Naive thymus-derived CD4-positive, alpha-beta T cell (primary cell): ENCODE measurements around the gene S100A16. TPM values are rescaled to one million over a fixed set of nuclear protein-coding genes. Genes with fewer than 3 reads are reported as not detected.
"Not testable (repeated sequence)": the region's sequence is repeated elsewhere in the genome, so short reads cannot be mapped to it uniquely, and the experiment has no call there.

Source experiments
- ATAC-seq: fragments of 150-1000 bp; cut with Tn5 transposase; 2 replicates; pipeline ENCODE4 v1.10.0; 2021; ENCODE audit warnings: mild to moderate bottlenecking, moderate library complexity
- CTCF ChIA-PET: fragments of 350-600 bp; sonication (Branson Sonifier 250); formaldehyde crosslinking; loops from one replicate; lab custom pipeline; 2021; ENCODE audit warnings: antibody characterized with exemption; lab: Charles Lee
- POLR2A ChIA-PET: fragments of 350-600 bp; sonication (Branson Sonifier 250); formaldehyde crosslinking; loops from one replicate; lab custom pipeline; 2021; ENCODE audit warnings: antibody characterized with exemption, inconsistent platforms; lab: Charles Lee
- DNase-seq, 9 donors: peaks; one replicate each; pipeline versions ENCODE4 v3.0.0 to v3.0.0-alpha.2; 2020 to 2022; ENCODE audit warnings: mixed read lengths in 1 of 9
- H3K27ac ChIP-seq: one replicate; pipeline ENCODE4 v1.7.0; 2013; ENCODE audit warnings: mild to moderate bottlenecking, low read depth, low read length, moderate library complexity
- H3K27me3 ChIP-seq, 2 donors: one replicate each; pipeline ENCODE4 v1.7.0; 2013; ENCODE audit warnings: low read length in 2 of 2, mild to moderate bottlenecking in 2 of 2, moderate library complexity in 2 of 2; ENCODE audit not compliant: control insufficient read depth in 2 of 2, insufficient read depth in 2 of 2
- H3K36me3 ChIP-seq, 3 experiments: 1 replicate in 2 of 3; 2 replicates in 1 of 3; pipeline ENCODE4 v1.7.0; 2013; ENCODE audit warnings: low read length in 3 of 3, mild to moderate bottlenecking in 3 of 3, moderate library complexity in 1 of 3; ENCODE audit not compliant: insufficient read depth in 3 of 3, control insufficient read depth in 2 of 3
- H3K4me1 ChIP-seq, 2 donors: one replicate each; pipeline ENCODE4 v1.7.0; 2013; ENCODE audit warnings: low read length in 2 of 2, mild to moderate bottlenecking in 2 of 2, moderate library complexity in 1 of 2; ENCODE audit not compliant: control insufficient read depth in 2 of 2, insufficient read depth in 2 of 2
- H3K4me3 ChIP-seq: 2 replicates; pipeline ENCODE4 v1.7.0; 2013; ENCODE audit warnings: mild to moderate bottlenecking, low read length
- H3K9me3 ChIP-seq, 3 experiments: 1 replicate in 2 of 3; 2 replicates in 1 of 3; pipeline ENCODE4 v1.7.0; 2013; ENCODE audit warnings: low read length in 3 of 3; ENCODE audit not compliant: control insufficient read depth in 2 of 3
- H3K27ac Mint-ChIP-seq, 9 donors: one replicate each; pipeline ENCODE4 v1.8.0; 2020 to 2022; ENCODE audit warnings: mixed read lengths in 9 of 9, mild to moderate bottlenecking in 8 of 9, moderate library complexity in 5 of 9, inconsistent platforms in 2 of 9
- H3K27me3 Mint-ChIP-seq, 5 donors: one replicate each; pipeline ENCODE4 v1.8.0; 2021 to 2022; ENCODE audit warnings: mixed read lengths in 5 of 5, mild to moderate bottlenecking in 1 of 5
- H3K36me3 Mint-ChIP-seq, 5 donors: one replicate each; pipeline ENCODE4 v1.8.0; 2020 to 2022; ENCODE audit warnings: mixed read lengths in 5 of 5, mild to moderate bottlenecking in 3 of 5, inconsistent platforms in 1 of 5
- H3K4me1 Mint-ChIP-seq, 7 donors: one replicate each; pipeline ENCODE4 v1.8.0; 2020 to 2022; ENCODE audit warnings: mixed read lengths in 7 of 7, mild to moderate bottlenecking in 3 of 7, inconsistent platforms in 1 of 7
- H3K4me3 Mint-ChIP-seq, 10 donors: one replicate each; pipeline ENCODE4 v1.8.0; 2020 to 2022; ENCODE audit warnings: mild to moderate bottlenecking in 10 of 10, mixed read lengths in 10 of 10, moderate library complexity in 6 of 10, inconsistent platforms in 2 of 10
- H3K9me3 Mint-ChIP-seq, 11 donors: one replicate each; pipeline ENCODE4 v1.8.0; 2020 to 2022; ENCODE audit warnings: mixed read lengths in 11 of 11, mild to moderate bottlenecking in 4 of 11, inconsistent platforms in 1 of 11, moderate library complexity in 1 of 11
- intact Hi-C, 2 donors: fragments of 100-400 bp; cut with micrococcal nuclease; formaldehyde crosslinking; loops; one replicate each; pipeline ENCODE4 v1.15.1; 2023
- polyA plus RNA-seq, 2 donors: library from polyadenylated mRNA; unstranded; fragments of 300-500 nt; fragmentation: Illumina TruSeq; gene quantifications; one replicate each; pipeline ENCODE4 v1.2.3, GENCODE V29; 2021
- total RNA-seq, 6 experiments: library from RNA in 5 of 6; stranded (reverse) in 5 of 6; gene quantifications; 1 replicate in 5 of 6; 2 replicates in 1 of 6; pipeline ENCODE4 v1.2.3 and lab custom pipeline; 2021 to 2026

Gene S100A16
- total and polyA plus RNA-seq, 7 experiments from 2014 or later: not detected

GRCh38 chr1:153643100-153643499 is 30.2 kb upstream of the S100A16 start:
- Mint-ChIP-seq H3K4me3 (peak overlapping the region in 2 of 10 donors; percentile 14 to 36), H3K36me3 (peaks cover 21 to 47% (median 39%) of the 10 kb centered on the region in 5 donors), H3K9me3 (peaks cover 0 to 2% (median 0%) of the 10 kb centered on the region in 11 donors), H3K27ac (peak overlapping the region in 8 of 9 donors; percentile 1 to 70 (median 34)), H3K4me1 (peaks cover 36 to 84% (median 69%) of the 10 kb centered on the region in 7 donors), H3K27me3 (no peaks in the 10 kb centered on the region)
- Histone ChIP-seq H3K4me3 (no peak overlapping the region), H3K27ac (no peak overlapping the region), H3K4me1 (peaks cover 0 to 10% of the 10 kb centered on the region in 2 donors), H3K27me3 (no peaks in the 10 kb centered on the region), H3K9me3 (no peaks in the 10 kb centered on the region), H3K36me3 (peaks cover 40 to 78% (median 47%) of the 10 kb centered on the region in 3 experiments)
- no peak for DNase-seq
- POLR2A ChIA-PET: interaction anchor here (0.7 to 11.0 kb wide), 4 partner anchors 9 to 108 kb away, joined by 3 to 99 read pairs (median 3); partner anchors contain the start of genes CHTOP and S100A6
- no peak for ATAC-seq
- CTCF ChIA-PET: interaction anchor here (0.6 to 1.7 kb wide), 3 partner anchors 8 to 1926 kb away, joined by 3 to 6 read pairs (median 5); no protein-coding TSS in a partner anchor
- intact Hi-C loops: loop anchor here in 1 of 2 donors (2.0 kb wide), 1 partner anchor 60 kb away; no protein-coding TSS in a partner anchor

DNA sequence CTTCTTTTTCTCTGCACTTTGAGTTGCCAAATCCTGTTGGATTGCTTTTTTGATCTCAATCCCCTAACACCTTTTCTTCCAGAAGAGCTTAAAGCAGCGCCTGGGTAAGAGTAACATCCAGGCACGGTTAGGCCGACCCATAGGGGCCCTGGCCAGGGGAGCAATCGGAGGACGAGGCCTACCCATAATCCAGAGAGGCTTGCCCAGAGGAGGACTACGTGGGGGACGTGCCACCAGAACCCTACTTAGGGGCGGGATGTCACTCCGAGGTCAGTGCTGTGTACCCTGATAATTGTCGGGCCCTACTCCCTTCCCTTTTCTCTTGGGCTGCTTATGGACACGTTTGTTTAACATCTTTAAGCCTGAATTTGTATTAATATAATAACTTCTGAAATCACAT is 29.2 kb upstream of the S100A16 start:
- H3K4me3 Mint-ChIP-seq: no peak overlapping the region
- intact Hi-C loops: loop anchor here in 1 of 2 donors (2.0 kb wide), 1 partner anchor 61 kb away; no protein-coding TSS in a partner anchor
- H3K4me3 ChIP-seq: no peak overlapping the region
- ChIA-PET POLR2A (no interaction called here), CTCF (no interaction called here)
- DNase-seq: no peak
- H3K36me3 ChIP-seq: peaks cover 40 to 87% (median 53%) of the 10 kb centered on the region in 3 experiments
- no peaks in the 10 kb centered on the region for H3K9me3 ChIP-seq
- peak overlapping the region in 2 of 9 donors; percentile 66 to 69 for H3K27ac Mint-ChIP-seq
- peaks cover 35 to 84% (median 67%) of the 10 kb centered on the region in 7 donors for H3K4me1 Mint-ChIP-seq
- peaks cover 0 to 12% of the 10 kb centered on the region in 2 donors for H3K4me1 ChIP-seq
- peaks cover 21 to 54% (median 42%) of the 10 kb centered on the region in 5 donors for H3K36me3 Mint-ChIP-seq
- H3K27me3 Mint-ChIP-seq: no peaks in the 10 kb centered on the region
- H3K9me3 Mint-ChIP-seq: no peaks in the 10 kb centered on the region
- H3K27me3 ChIP-seq: no peaks in the 10 kb centered on the region
- ATAC-seq: no peak
- H3K27ac ChIP-seq: no peak overlapping the region

GRCh38 chr1:153640861-153641260 is 27.9 kb upstream of the S100A16 start:
- H3K4me1 Mint-ChIP-seq: peaks cover 29 to 84% (median 69%) of the 10 kb centered on the region in 7 donors
- peaks cover 26 to 51% (median 42%) of the 10 kb centered on the region in 5 donors for H3K36me3 Mint-ChIP-seq
- H3K27ac Mint-ChIP-seq: peak overlapping the region in 7 of 9 donors; percentile 4 to 56 (median 32)
- H3K4me3 Mint-ChIP-seq: peak overlapping the region in 1 of 10 donors; percentile 2
- Histone ChIP-seq H3K27ac (peak overlapping the region; percentile 24), H3K9me3 (no peaks in the 10 kb centered on the region), H3K4me1 (peaks cover 1 to 18% of the 10 kb centered on the region in 2 donors), H3K27me3 (no peaks in the 10 kb centered on the region), H3K36me3 (peaks cover 32 to 93% (median 59%) of the 10 kb centered on the region in 3 experiments), H3K4me3 (no peak overlapping the region)
- no peak for DNase-seq
- intact Hi-C loops: no loop called here
- ChIA-PET POLR2A (interaction anchor here (1.1 to 1.7 kb wide), 2 partner anchors 8 to 12 kb away, joined by 3 to 9 read pairs; partner anchors contain the start of gene S100A1), CTCF (no interaction called here)
- no peaks in the 10 kb centered on the region for H3K27me3 Mint-ChIP-seq
- no peak for ATAC-seq
- peaks cover 0 to 1% (median 0%) of the 10 kb centered on the region in 11 donors for H3K9me3 Mint-ChIP-seq

DNA sequence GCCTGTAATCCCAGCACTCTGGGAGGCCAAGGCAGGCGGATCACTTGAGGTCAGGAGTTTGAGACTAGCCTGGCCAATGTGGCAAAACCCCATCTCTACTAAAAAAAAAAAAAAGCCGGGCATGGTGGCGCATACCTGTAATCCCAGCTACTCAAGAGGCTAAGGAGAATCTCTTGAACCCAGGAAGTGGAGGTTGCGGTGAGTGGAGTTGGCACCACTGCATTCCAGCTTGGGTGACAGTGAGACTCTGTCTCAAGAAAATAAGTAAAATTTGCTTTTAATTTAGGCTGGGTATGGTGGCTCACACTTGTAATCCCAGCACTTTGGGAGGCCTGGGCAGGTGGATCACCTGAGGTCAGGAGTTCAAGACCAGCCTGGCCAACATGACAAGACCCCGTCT is 27.3 kb upstream of the S100A16 start:
- peaks cover 21 to 45% (median 39%) of the 10 kb centered on the region in 5 donors for H3K36me3 Mint-ChIP-seq
- H3K4me1 ChIP-seq: peaks cover 5 to 25% of the 10 kb centered on the region in 2 donors

GRCh38 chr1:153639280-153639679 is 26.3 kb upstream of the S100A16 start:
- H3K36me3 Mint-ChIP-seq: peaks cover 21 to 41% (median 35%) of the 10 kb centered on the region in 5 donors
- intact Hi-C loops: loop anchor here in 1 of 2 donors (10.0 kb wide), 1 partner anchor 284 kb away; the partner anchor contains the start of gene S100A9
- Histone ChIP-seq H3K9me3 (no peaks in the 10 kb centered on the region), H3K4me3 (no peak overlapping the region), H3K36me3 (peaks cover 22 to 85% (median 54%) of the 10 kb centered on the region in 3 experiments), H3K27ac (no peak overlapping the region), H3K27me3 (no peaks in the 10 kb centered on the region), H3K4me1 (peaks cover 5 to 25% of the 10 kb centered on the region in 2 donors)
- CTCF ChIA-PET: interaction anchor here (1.3 kb wide), 1 partner anchor 128 kb away, joined by 5 read pairs; no protein-coding TSS in a partner anchor
- no peak overlapping the region for H3K4me3 Mint-ChIP-seq
- POLR2A ChIA-PET: interaction anchor here (1.0 to 1.7 kb wide), 3 partner anchors 10 to 94 kb away, joined by 3 to 9 read pairs (median 5); partner anchors contain the start of gene S100A4
- ATAC-seq: no peak
- peaks cover 0 to 1% (median 0%) of the 10 kb centered on the region in 11 donors for H3K9me3 Mint-ChIP-seq
- H3K27me3 Mint-ChIP-seq: no peaks in the 10 kb centered on the region
- no peak for DNase-seq
- H3K27ac Mint-ChIP-seq: peak overlapping the region in 1 of 9 donors; percentile 78
- peaks cover 24 to 80% (median 60%) of the 10 kb centered on the region in 7 donors for H3K4me1 Mint-ChIP-seq

More for the DNA sequence above, 27.3 kb upstream of the S100A16 start:
- H3K4me3 Mint-ChIP-seq, H3K27me3 ChIP-seq, H3K4me3 ChIP-seq, intact Hi-C loops, H3K9me3 Mint-ChIP-seq, H3K27ac ChIP-seq, H3K27me3 Mint-ChIP-seq, DNase-seq, ATAC-seq, H3K9me3 ChIP-seq: not testable (repeated sequence)
- peaks cover 26 to 81% (median 65%) of the 10 kb centered on the region in 7 donors for H3K4me1 Mint-ChIP-seq
- H3K36me3 ChIP-seq: peaks cover 27 to 87% (median 54%) of the 10 kb centered on the region in 3 experiments
- CTCF ChIA-PET: interaction anchor here (0.6 to 1.3 kb wide), 2 partner anchors 129 to 1632 kb away, joined by 3 to 5 read pairs; no protein-coding TSS in a partner anchor
- POLR2A ChIA-PET: interaction anchor here (1.0 to 1.7 kb wide), 3 partner anchors 9 to 95 kb away, joined by 3 to 9 read pairs (median 5); partner anchors contain the start of gene S100A4
- H3K27ac Mint-ChIP-seq: peak overlapping the region in 2 of 9 donors; percentile 32 to 43

- H3K4me1 Mint-ChIP-seq: peaks cover 22 to 80% (median 57%) of the 10 kb centered on the region in 7 donors
- no peak for ATAC-seq
- H3K27ac Mint-ChIP-seq: peak overlapping the region in 1 of 9 donors; percentile 14
- Histone ChIP-seq H3K9me3 (no peaks in the 10 kb centered on the region), H3K27me3 (no peaks in the 10 kb centered on the region), H3K27ac (peak overlapping the region; percentile 14), H3K4me1 (peaks cover 9 to 25% of the 10 kb centered on the region in 2 donors), H3K36me3 (peaks cover 22 to 83% (median 46%) of the 10 kb centered on the region in 3 experiments), H3K4me3 (no peak overlapping the region)
- POLR2A ChIA-PET: interaction anchor here (0.7 to 1.7 kb wide), 8 partner anchors 10 to 353 kb away, joined by 3 to 11 read pairs (median 4); partner anchors contain the start of gene SNAPIN
- H3K4me3 Mint-ChIP-seq: peak overlapping the region in 2 of 10 donors; percentile 5 to 28
- no peak for DNase-seq
- peaks cover 0 to 3% (median 0%) of the 10 kb centered on the region in 5 donors for H3K27me3 Mint-ChIP-seq
- H3K36me3 Mint-ChIP-seq: peaks cover 16 to 36% (median 25%) of the 10 kb centered on the region in 5 donors
- H3K9me3 Mint-ChIP-seq: peaks cover 0 to 1% (median 0%) of the 10 kb centered on the region in 11 donors
- CTCF ChIA-PET: interaction anchor here (0.7 to 1.4 kb wide), 4 partner anchors 14 to 107 kb away, joined by 3 to 5 read pairs (median 4); partner anchors contain the start of gene ILF2
- intact Hi-C loops: loop anchor here in 1 of 2 donors (10.0 kb wide), 1 partner anchor 283 kb away; the partner anchor contains the start of gene S100A9
These were observed 25.3 kb upstream of the S100A16 start for GRCh38 chr1:153638261-153638660.
